ENCODE results near the gene GPRC6A. TPM values are rescaled to one million over a fixed set of nuclear protein-coding genes. Genes with fewer than 3 reads are reported as not detected.

GPRC6A gene
- total and polyA plus RNA-seq, 3 donors from 2014 or later: 0.16 TPM; not detected in 2

GRCh38 chr6:116812051-116812650 lies 16.7 kb downstream of the GPRC6A start:
- TF ChIP-seq, protein P1, sequence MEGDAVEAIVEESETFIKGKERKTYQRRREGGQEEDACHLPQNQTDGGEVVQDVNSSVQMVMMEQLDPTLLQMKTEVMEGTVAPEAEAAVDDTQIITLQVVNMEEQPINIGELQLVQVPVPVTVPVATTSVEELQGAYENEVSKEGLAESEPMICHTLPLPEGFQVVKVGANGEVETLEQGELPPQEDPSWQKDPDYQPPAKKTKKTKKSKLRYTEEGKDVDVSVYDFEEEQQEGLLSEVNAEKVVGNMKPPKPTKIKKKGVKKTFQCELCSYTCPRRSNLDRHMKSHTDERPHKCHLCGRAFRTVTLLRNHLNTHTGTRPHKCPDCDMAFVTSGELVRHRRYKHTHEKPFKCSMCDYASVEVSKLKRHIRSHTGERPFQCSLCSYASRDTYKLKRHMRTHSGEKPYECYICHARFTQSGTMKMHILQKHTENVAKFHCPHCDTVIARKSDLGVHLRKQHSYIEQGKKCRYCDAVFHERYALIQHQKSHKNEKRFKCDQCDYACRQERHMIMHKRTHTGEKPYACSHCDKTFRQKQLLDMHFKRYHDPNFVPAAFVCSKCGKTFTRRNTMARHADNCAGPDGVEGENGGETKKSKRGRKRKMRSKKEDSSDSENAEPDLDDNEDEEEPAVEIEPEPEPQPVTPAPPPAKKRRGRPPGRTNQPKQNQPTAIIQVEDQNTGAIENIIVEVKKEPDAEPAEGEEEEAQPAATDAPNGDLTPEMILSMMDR (IDR thresholded peaks at IDR 0.05): no peak
- TF ChIP-seq POLR2A (IDR thresholded peaks at IDR 0.05): no peak
- H3K27ac ChIP-seq: no peak overlapping the region
- no peak overlapping the region for H3K4me3 ChIP-seq
- H3K4me1 ChIP-seq: no peaks in the 10 kb centered on the region
- WGBS, 2 donors: 83 to 95% methylated on average over 2 of the region's 2 CpGs
- H3K36me3 ChIP-seq (ENCODE audit: low read depth, missing control alignments): no peaks in the 10 kb centered on the region
- no peak for DNase-seq
- no peaks in the 10 kb centered on the region for H3K27me3 ChIP-seq
- intact Hi-C loops (cut with DNase I; ENCODE audit: low total_unique reads): no loop called here
- H3K9me3 ChIP-seq: no peaks in the 10 kb centered on the region

DNA sequence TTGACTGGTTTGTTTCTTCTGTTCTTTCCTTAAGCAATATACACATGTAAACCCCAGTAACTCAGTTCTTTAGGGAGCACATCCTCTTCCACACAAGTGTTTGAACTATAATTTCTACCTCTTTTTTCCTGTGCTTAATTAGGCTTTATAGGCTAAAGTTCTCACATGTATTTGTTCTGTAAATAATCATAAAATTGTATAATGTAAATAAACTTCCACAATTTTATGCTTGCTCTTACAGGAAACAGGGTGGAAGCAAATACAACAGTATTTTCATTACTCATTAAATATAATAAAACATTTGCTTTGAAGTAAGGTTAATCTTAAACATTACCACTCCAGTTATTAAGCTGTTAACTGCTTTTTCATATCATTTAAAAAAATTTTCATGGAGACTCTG lies 26.9 kb downstream of the GPRC6A start:
- Histone ChIP-seq H3K27me3 (no peaks in the 10 kb centered on the region), H3K9me3 (no peaks in the 10 kb centered on the region), H3K27ac (no peak overlapping the region), H3K4me3 (no peak overlapping the region), H3K4me1 (no peaks in the 10 kb centered on the region), H3K36me3 (ENCODE audit: low read depth, missing control alignments) (no peaks in the 10 kb centered on the region)
- intact Hi-C loops (cut with DNase I; ENCODE audit: low total_unique reads): no loop called here
- DNase-seq: no peak
- no peak for TF ChIP-seq POLR2A (IDR thresholded peaks at IDR 0.05)
- TF ChIP-seq, protein P1 (IDR thresholded peaks at IDR 0.05): no peak

- Histone ChIP-seq H3K36me3 (ENCODE audit: low read depth, missing control alignments) (no peaks in the 10 kb centered on the region), H3K27me3 (no peaks in the 10 kb centered on the region), H3K4me1 (no peaks in the 10 kb centered on the region), H3K4me3 (no peak overlapping the region), H3K27ac (no peak overlapping the region), H3K9me3 (no peaks in the 10 kb centered on the region)
- TF ChIP-seq, protein P1 (IDR thresholded peaks at IDR 0.05): no peak
- no peak for TF ChIP-seq POLR2A (IDR thresholded peaks at IDR 0.05)
- intact Hi-C loops (cut with DNase I; ENCODE audit: low total_unique reads): no loop called here
- DNase-seq: no peak
Observed at GRCh38 chr6:116799945-116800344, 28.9 kb downstream of the GPRC6A start.

- 80 to 81% methylated on average over 2 of the region's 2 CpGs for WGBS, 2 donors
- Histone ChIP-seq H3K4me1 (no peaks in the 10 kb centered on the region), H3K4me3 (no peak overlapping the region), H3K36me3 (ENCODE audit: low read depth, missing control alignments) (no peaks in the 10 kb centered on the region), H3K27ac (no peak overlapping the region), H3K9me3 (no peaks in the 10 kb centered on the region), H3K27me3 (no peaks in the 10 kb centered on the region)
- TF ChIP-seq POLR2A (IDR thresholded peaks at IDR 0.05): no peak
- TF ChIP-seq, protein P1 (IDR thresholded peaks at IDR 0.05): no peak
- no peak for DNase-seq
- intact Hi-C loops (cut with DNase I; ENCODE audit: low total_unique reads): no loop called here
Observed at GRCh38 chr6:116797585-116797984, 31.3 kb downstream of the GPRC6A start.

DNA sequence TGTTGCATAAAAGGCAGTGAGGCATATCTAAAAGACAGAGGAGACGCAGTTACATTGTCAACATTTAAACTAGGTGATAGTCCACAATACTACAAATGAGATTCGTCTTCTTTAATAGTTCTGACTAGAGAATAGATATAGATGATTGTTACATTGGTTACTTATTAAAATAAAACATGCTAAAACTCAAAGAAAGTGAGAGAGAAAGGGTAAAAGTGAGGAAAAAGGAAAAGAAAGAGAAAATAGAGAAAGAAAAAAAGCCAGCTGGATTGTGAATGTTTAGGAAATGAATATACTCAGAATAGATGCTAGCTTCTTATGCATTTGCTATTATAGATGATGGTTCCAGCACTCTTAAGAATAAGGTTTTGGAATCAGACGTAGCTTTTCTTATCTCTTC lies 35.7 kb downstream of the GPRC6A start:
- intact Hi-C loops (cut with DNase I; ENCODE audit: low total_unique reads): no loop called here
- H3K36me3 ChIP-seq (ENCODE audit: low read depth, missing control alignments): no peaks in the 10 kb centered on the region
- H3K4me1 ChIP-seq: no peaks in the 10 kb centered on the region
- DNase-seq: no peak
- TF ChIP-seq, protein P1 (IDR thresholded peaks at IDR 0.05): no peak
- TF ChIP-seq POLR2A (IDR thresholded peaks at IDR 0.05): no peak
- no peaks in the 10 kb centered on the region for H3K27me3 ChIP-seq
- 70 to 75% methylated on average over 3 of the region's 3 CpGs for WGBS, 2 donors
- H3K4me3 ChIP-seq: no peak overlapping the region
- H3K9me3 ChIP-seq: no peaks in the 10 kb centered on the region
- H3K27ac ChIP-seq: no peak overlapping the region
